Stomach (tissue), 4 donors: ENCODE results near the gene CYB561D1.

Source experiments
- CTCF ChIP-seq, 7 experiments: fragments of 450-650 bp in 4 of 7; fragments of 200-600 bp in 3 of 7; sonication (generic) in 3 of 7; IDR thresholded peaks; one replicate each; pipeline ENCODE4 v1.5.1; 2016 to 2019; ENCODE audit warnings: antibody characterized with exemption in 7 of 7, control low read depth in 2 of 7, mild to moderate bottlenecking in 1 of 7
- POLR2AphosphoS5 ChIP-seq, 3 donors: sonication (generic); formaldehyde crosslinking; IDR thresholded peaks; one replicate each; pipeline ENCODE4 v1.6.1; 2016; ENCODE audit warnings: antibody characterized with exemption in 3 of 3

GRCh38 chr1:109538827-109539555 lies 45.1 kb downstream of the CYB561D1 start:
- TF ChIP-seq CTCF (IDR thresholded peaks at IDR 0.05) (no peak), POLR2AphosphoS5 (IDR thresholded peaks at IDR 0.05) (no peak)
